Stimulated activated CD4-positive, alpha-beta T cell treated with anti-CD3 and anti-CD28 coated beads, Interleukin-12 subunit alpha, Interleukin-12 subunit beta, amount 100 ng/mL, for 48 hours (primary cell): ENCODE measurements around the gene DPF3.
A peak's percentile ranks its signal among the peaks of the same experiment; 100 is the strongest.

Experiments used
- DNase-seq, 3 donors: peaks; one replicate each; pipeline ENCODE4 v3.0.0-alpha.2; 2020; ENCODE audit warnings: low read depth in 2 of 3, low spot score in 1 of 3

Gene DPF3

GRCh38 chr14:72893636-72894322 is at the start of gene DPF3:
TSS of gene DPF3 (minus strand) at chr14:72894101. CDS start at chr14:72894088, 13 bp downstream.
- peak; percentile 81 to 91 (median 87) for DNase-seq

- DNase-seq, result no peak
These were observed 49.0 kb upstream of the DPF3 start for GRCh38 chr14:72942934-72943333.

GRCh38 chr14:72941286-72941985 is 47.5 kb upstream of the DPF3 start:
- no peak for DNase-seq

- DNase-seq, result no peak
These were observed 45.7 kb upstream of the DPF3 start for GRCh38 chr14:72939630-72940029.

DNA sequence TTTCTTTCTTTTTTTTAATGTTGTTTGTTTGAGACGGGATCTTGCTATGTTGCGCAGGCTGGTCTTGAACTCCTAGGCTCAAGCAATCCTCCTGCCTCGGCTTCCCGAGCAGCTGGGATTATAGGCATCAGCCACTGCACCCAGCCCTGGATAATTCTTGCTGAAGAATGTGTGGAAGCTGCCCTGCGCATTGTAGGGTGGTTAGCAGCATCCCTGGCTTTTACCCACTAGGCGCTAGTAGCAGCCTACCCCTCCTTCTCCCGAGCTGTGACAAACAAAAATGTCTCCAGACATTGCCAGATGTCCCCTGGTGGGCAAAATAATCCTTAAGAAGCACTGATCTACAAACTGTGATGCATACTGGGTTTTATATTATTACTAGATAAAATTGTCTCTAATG is 39.0 kb upstream of the DPF3 start:
- DNase-seq, result no peak

DNA sequence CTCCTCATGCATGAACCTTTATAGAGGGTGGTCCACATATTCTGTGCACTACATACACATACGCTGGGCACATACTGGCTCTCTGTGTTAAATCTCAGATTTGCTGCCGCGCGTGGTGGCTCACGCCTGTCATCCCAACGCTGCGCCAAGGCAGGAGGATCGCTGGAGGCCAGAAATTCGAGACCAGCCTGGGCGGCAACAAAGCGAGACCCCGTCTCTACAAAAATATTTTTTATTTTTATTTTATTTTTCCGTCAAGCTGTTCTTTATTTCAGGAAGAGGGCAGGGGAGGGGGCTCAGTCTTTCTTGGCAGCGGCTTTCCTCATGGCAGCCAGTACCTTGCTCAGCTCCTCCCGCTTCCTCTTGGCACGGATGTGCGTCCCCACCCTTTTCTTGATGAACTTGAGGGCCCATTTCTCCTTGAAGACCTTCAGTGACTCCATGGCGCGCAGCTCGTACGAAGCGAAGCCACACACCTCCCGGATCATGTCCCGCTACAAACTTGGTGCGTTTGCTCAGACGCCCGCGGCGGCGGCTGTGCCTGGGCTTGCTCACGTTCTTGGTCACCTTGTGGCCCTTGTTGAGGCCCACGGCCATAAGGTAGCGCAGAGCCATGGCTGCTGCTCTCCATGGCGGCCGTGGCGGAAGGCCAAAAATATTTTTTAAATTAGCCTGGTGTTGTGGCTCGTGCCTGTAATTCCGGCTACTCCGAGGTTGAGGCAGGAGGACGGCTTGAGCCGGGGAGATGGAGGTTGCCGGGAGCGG is 35.6 kb upstream of the DPF3 start:
- DNase-seq, result no peak

GRCh38 chr14:72928872-72929271 is 35.0 kb upstream of the DPF3 start:
- no peak for DNase-seq

- peak; percentile 90 to 93 (median 91) for DNase-seq
These were observed 32.6 kb upstream of the DPF3 start, which contains the start of gene DCAF4 for GRCh38 chr14:72926292-72927028. TSS of gene DCAF4 (plus strand) at chr14:72926464. CDS start at chr14:72937979, 11,515 bp downstream.

DNA sequence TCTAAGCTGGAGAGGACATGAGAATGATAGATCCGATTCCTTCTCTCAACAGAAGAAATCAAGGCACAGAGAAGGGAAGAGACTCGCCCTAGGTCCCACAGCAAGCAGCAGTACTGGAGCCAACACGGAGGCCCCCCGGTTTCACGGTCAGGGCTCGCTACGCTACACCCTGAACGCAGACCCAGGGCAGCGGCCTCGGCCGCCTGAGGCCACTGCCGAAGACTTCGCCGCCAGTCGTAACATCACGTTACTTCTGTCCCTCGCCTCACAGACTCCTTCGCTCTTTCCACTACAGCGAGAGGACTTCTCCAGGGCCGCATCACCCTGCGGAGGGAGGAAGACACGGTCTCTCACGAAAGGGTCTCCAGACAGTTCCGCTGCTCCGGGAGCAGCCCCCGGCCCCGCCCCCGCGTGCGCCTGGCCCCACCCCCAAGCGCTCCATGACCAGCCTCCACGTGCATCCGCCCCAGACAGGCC is 32.0 kb upstream of the DPF3 start:
- no peak for DNase-seq

DNA sequence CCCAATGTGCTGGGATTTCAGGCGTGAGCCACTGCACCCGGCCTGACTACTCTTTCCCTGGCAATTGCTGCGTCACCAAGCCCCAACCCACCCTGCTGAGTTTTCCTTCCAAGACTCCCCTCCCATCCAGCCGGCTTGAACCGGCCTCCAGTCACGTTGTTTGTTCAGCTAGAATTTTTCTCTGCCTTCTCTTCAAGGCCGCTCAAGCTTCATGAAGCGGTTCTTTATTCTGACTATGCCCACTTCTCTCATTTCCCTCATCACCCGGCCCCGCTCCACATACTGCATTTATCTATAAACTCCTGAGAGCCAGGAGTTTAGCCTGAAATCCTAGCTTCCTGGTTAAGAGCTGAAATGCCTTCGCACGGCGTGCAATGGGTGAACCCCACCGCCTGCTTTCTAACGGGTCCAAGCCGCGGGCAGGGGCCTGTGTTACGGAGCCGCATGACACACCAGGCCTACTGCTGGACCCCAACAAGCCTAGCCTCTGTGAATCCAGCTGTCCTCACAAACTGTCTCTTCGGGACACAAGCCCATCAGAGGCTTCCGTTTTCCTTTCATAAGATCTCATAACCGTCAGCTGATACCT is 31.4 kb upstream of the DPF3 start:
- DNase-seq, result no peak

- no peak for DNase-seq
These were observed 30.4 kb upstream of the DPF3 start for GRCh38 chr14:72924337-72924736.

DNA sequence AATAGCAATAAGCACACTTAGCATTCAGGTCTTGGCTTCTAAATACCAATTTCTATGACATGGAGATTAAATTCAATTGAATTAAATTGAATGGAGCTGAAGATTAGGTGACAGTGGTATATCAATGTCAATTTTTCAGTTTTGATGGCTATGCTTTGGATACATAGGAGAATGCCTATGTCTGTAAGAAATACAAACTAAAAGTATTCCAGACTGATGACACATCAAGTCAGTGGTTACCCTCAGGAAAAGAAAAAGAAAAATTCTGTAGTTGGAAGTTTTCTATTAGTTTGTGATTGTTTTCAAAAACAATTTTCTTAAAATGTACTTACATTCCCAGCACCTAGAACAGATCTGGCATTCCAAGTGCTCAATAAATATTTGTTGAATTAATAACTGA is 27.5 kb upstream of the DPF3 start:
- DNase-seq, result no peak

DNA sequence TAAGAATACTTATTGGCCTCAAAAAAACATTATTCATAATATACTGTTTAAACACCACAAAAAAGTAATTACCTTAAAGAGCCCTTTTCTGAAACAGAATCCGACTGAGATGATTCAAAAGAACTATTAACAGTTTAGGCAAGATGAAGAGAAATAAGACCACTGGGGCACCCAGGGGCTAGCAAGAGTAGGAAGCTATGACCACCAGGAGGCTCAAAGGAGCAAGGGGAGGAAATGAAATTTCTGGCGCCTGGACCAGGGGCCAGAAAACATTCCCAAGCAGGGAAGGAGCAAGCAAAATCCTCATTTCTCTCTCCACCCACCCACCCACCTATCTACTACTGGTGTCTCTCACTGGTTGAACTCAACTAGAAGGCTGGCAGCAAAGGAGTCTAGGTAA is 26.1 kb upstream of the DPF3 start:
- no peak for DNase-seq

DNA sequence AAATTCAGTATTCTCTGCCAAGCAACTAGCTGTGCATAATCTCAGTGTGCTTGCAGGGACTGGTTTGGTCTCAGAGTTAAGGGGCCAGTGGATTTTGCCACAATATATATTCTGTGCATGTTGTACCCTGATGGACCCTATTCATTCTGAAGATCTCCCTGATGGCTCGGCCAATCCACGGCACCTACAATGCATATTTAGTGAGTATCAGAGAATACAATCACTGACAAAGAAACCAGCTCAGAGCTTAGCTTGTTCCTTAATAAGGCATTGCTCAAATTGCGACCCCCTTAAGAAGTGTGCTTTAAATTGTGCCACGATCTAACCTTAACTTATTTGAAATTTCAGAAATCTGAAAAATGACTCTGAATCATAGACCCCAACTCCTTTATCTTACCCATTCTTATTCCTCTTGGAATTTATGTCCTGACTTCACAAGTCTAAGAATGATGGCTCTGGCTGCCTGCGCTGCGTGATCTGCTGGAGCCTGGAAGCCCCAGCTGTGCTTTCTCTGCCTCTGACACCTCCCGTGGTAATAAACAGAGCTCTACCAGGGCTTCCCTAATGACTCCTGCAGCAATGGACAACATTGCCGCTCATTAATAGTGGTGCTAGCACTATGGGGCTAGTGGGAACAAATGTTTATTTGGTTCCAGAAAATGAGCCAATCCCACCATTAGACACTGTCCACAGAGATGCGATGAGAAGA is 23.3 kb upstream of the DPF3 start:
- DNase-seq, result no peak

DNA sequence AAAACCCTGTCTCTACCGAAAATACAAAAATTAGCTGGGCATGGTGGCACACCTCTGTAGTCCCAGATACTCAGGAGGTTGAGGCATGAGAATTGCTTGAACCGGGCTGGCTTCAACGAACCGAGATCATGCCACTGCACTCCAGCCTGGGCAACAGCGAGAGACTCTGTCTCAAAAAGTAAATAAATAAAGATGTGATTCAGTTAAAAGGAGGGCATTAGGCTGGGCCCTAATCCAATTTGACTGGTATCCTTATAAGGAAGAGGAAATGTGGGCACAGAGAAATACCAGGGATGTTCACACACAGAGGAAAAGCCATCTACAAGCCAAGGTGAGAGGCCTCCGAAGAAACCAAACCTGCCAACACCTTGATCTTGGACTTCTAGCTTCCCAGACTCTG is 22.3 kb upstream of the DPF3 start:
- no peak for DNase-seq

DNA sequence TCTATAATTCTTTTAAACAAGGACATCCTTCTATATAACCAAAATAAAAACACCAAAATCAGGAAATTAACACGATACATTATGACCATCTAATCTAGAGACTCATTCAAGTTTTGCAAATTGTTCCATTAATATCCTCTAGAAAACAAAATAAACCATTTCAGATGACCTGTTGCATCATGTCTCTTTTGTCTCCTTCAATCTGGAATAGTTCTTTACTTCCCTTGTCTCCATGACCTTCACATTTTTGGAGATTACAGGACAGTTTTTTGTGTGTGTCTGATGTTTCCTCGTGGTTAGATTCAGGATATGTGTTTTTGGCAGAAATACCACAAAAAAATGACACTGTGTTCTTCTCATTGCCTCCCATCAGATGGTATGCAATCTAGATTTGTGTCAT is 19.9 kb upstream of the DPF3 start:
- DNase-seq, result no peak

GRCh38 chr14:72909163-72909562 is 15.3 kb upstream of the DPF3 start:
- no peak for DNase-seq

GRCh38 chr14:72907886-72908285 is 14.0 kb upstream of the DPF3 start:
- DNase-seq, result no peak

GRCh38 chr14:72906879-72907278 is 13.0 kb upstream of the DPF3 start:
- no peak for DNase-seq

GRCh38 chr14:72906316-72906715 is 12.4 kb upstream of the DPF3 start:
- no peak for DNase-seq
